KOPT-K1 (cell line): ENCODE measurements around the gene PPP1R10.
A peak's percentile ranks its signal among the peaks of the same experiment; 100 is the strongest.
"Not testable (repeated sequence)": the region's sequence is repeated elsewhere in the genome, so short reads cannot be mapped to it uniquely, and the experiment has no call there.

Source experiments
- H3K27ac ChIP-seq: fragments of 200-600 bp; sonication (generic); 2 replicates; pipeline ENCODE4 v1.5.1; 2016; ENCODE audit warnings: antibody characterized with exemption, mild to moderate bottlenecking, low read depth, low read length; ENCODE audit not compliant: poor library complexity, severe bottlenecking
- H3K36me3 ChIP-seq: fragments of 200-600 bp; sonication (generic); 2 replicates; pipeline ENCODE4 v1.5.1; 2017; ENCODE audit warnings: antibody characterized with exemption, mild to moderate bottlenecking, low read length, moderate library complexity; ENCODE audit not compliant: insufficient read depth
- H3K9me3 ChIP-seq: fragments of 200-600 bp; sonication (generic); 2 replicates; pipeline ENCODE4 v1.5.1; 2017; ENCODE audit warnings: antibody characterized with exemption, low read length, mild to moderate bottlenecking; ENCODE audit not compliant: insufficient read depth, poor library complexity, severe bottlenecking

The PPP1R10 gene

GRCh38 chr6:30616811-30617564 lies at the start of gene PPP1R10:
Gene PPP1R10, minus strand, starts transcription at chr6:30617243. Its CDS starts 7,299 bp downstream, at chr6:30609944.
- no peaks in the 10 kb centered on the region for H3K9me3 ChIP-seq
- peak within 1 kb of the TSS; percentile 95 for H3K27ac ChIP-seq
- H3K36me3 ChIP-seq: peaks cover 62% of the 10 kb centered on the region

- H3K9me3 ChIP-seq, H3K27ac ChIP-seq: not testable (repeated sequence)
- H3K36me3 ChIP-seq: peaks cover 94% of the 10 kb centered on the region
These were observed 49.3 kb upstream of the PPP1R10 start for GRCh38 chr6:30666300-30666699.

GRCh38 chr6:30664994-30665767 lies 48.1 kb upstream of the PPP1R10 start:
- Histone ChIP-seq H3K9me3 (no peaks in the 10 kb centered on the region), H3K27ac (no peak overlapping the region), H3K36me3 (peaks cover 92% of the 10 kb centered on the region)

- not testable (repeated sequence) for H3K27ac ChIP-seq, H3K9me3 ChIP-seq
- H3K36me3 ChIP-seq: peaks cover 97% of the 10 kb centered on the region
These were observed 40.9 kb upstream of the PPP1R10 start for GRCh38 chr6:30657922-30658321.

- no peaks in the 10 kb centered on the region for H3K9me3 ChIP-seq
- peaks cover 97% of the 10 kb centered on the region for H3K36me3 ChIP-seq
- H3K27ac ChIP-seq: no peak overlapping the region
These were observed 40.4 kb upstream of the PPP1R10 start for GRCh38 chr6:30657454-30657853.

- peaks cover 97% of the 10 kb centered on the region for H3K36me3 ChIP-seq
- H3K27ac ChIP-seq: no peak overlapping the region
These were observed 39.5 kb upstream of the PPP1R10 start for GRCh38 chr6:30656513-30656912.

GRCh38 chr6:30655743-30656094 lies 38.7 kb upstream of the PPP1R10 start:
- H3K36me3 ChIP-seq: peaks cover 100% of the 10 kb centered on the region
- H3K9me3 ChIP-seq: no peaks in the 10 kb centered on the region
- no peak overlapping the region for H3K27ac ChIP-seq

More at GRCh38 chr6:30656513-30656912, 39.5 kb upstream of the PPP1R10 start:
- no peaks in the 10 kb centered on the region for H3K9me3 ChIP-seq

- peaks cover 99% of the 10 kb centered on the region for H3K36me3 ChIP-seq
- no peaks in the 10 kb centered on the region for H3K9me3 ChIP-seq
These were observed 38.0 kb upstream of the PPP1R10 start for GRCh38 chr6:30654798-30655742.

GRCh38 chr6:30651143-30651542 lies 34.1 kb upstream of the PPP1R10 start:
- Histone ChIP-seq H3K36me3 (peaks cover 71% of the 10 kb centered on the region), H3K9me3 (no peaks in the 10 kb centered on the region), H3K27ac (no peak overlapping the region)

More at GRCh38 chr6:30654798-30655742, 38.0 kb upstream of the PPP1R10 start:
- H3K27ac ChIP-seq: no peak overlapping the region

- Histone ChIP-seq H3K36me3 (peaks cover 69% of the 10 kb centered on the region), H3K9me3 (no peaks in the 10 kb centered on the region), H3K27ac (peak overlapping the region; percentile 92)
These were observed 30.4 kb upstream of the PPP1R10 start for GRCh38 chr6:30647242-30648116.

- Histone ChIP-seq H3K36me3 (peaks cover 66% of the 10 kb centered on the region), H3K27ac (peak within 1 kb of the TSS; percentile 92), H3K9me3 (no peaks in the 10 kb centered on the region)
These were observed 29.6 kb upstream of the PPP1R10 start, which contains the start of gene C6orf136 for GRCh38 chr6:30646450-30647241. Gene C6orf136, plus strand, starts transcription at chr6:30647133. Its CDS starts 99 bp downstream, at chr6:30647232.

GRCh38 chr6:30645989-30646388 lies 28.9 kb upstream of the PPP1R10 start:
- Histone ChIP-seq H3K9me3 (no peaks in the 10 kb centered on the region), H3K27ac (peak overlapping the region; percentile 92), H3K36me3 (peaks cover 61% of the 10 kb centered on the region)

GRCh38 chr6:30644769-30645168 lies 27.7 kb upstream of the PPP1R10 start:
- peaks cover 61% of the 10 kb centered on the region for H3K36me3 ChIP-seq
- H3K27ac ChIP-seq: no peak overlapping the region
- H3K9me3 ChIP-seq: no peaks in the 10 kb centered on the region
